Measurements from ENCODE around the gene ACSS1.
A peak's percentile ranks its signal among the peaks of the same experiment; 100 is the strongest.

- no peak for TF ChIP-seq EP300 (IDR thresholded peaks at IDR 0.05)
- no peak for TF ChIP-seq CTCF (IDR thresholded peaks at IDR 0.05)
- no peak for TF ChIP-seq POLR2A (IDR thresholded peaks at IDR 0.05)
- peak in 2 of 3 donors; percentile 56 to 73 for TF ChIP-seq POLR2AphosphoS5 (IDR thresholded peaks at IDR 0.05)
Observed at GRCh38 chr20:25022680-25023079, 35.3 kb downstream of the ACSS1 start.

Data from stomach (tissue), 4 donors.